ENCODE results near the gene KRTAP4-8.
"Not testable (repeated sequence)": the region's sequence is repeated elsewhere in the genome, so short reads cannot be mapped to it uniquely, and the experiment has no call there.

KRTAP4-8 gene

DNA sequence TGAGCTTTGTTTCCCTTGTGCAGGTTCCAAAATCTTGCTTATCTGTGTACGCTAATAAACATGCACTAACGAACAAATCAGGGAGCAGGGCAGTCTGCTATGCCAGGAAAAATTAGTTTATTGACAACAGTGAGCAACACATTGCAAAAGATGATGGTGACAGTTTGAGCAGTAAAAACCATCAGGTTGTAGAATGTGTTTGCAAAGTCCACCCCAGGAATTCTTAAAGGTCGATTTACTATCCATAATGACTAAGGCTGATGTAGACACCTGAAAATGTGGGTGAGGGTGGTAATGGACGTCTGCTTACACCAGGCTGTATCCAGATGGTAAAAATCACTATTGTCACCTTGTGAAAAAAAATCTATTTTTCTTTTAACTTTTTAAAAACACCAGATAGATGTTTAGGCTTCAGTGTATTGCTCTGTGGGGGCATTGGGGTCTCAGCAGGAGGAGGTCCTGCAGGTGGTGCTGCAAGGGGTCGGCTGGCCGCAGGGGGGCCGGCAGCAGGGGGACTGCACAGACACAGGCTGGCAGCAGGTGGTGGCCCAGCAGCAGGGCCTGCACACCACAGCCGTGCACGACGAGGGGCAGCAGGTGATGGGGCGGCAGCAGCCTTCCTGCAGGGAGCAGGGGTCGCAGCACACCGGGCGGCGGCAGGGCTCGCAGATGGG, 32.8 kb downstream of the KRTAP4-8 start:
- DNase-seq (ENCODE audit: low read depth), result not testable (repeated sequence)

DNA sequence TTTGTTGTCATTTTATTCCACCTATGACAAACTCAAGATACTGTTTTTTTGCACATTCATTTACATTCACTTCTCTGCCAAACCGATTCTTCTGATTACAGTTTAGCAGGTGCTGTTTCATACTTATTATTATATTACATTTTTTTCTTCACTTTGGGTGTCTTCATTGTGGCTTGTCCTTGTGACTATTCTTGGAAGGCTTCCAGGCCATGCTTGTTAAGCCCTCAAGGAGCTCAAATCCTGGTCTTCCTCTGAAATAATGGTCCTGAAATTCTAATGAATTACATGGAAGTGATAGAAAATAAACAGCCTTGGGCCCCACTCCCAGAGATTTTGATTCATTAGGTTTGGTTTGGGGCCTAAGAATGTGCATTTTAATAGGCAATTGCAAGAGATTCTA, 33.6 kb downstream of the KRTAP4-8 start:
- DNase-seq (ENCODE audit: low read depth), result no peak

DNA sequence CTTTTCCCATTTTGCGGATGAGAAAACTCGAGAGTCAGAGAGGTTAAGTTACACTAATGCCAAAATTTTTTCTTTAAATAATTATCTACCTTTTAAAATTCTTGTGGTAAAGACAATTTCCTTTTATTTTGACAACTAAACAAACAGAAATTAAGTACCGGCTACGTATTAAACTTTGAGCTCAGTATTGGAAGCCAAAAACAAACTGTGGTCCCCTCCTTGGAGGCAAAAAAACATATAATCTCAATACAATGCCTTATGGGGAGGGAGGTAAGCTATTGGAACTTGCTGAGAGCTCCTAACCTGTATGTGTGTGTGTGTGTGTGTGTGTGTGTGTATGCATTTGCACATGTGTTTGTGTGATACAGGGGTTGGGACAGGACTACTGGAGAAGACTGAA, 34.5 kb downstream of the KRTAP4-8 start:
- DNase-seq (ENCODE audit: low read depth), result no peak

DNA sequence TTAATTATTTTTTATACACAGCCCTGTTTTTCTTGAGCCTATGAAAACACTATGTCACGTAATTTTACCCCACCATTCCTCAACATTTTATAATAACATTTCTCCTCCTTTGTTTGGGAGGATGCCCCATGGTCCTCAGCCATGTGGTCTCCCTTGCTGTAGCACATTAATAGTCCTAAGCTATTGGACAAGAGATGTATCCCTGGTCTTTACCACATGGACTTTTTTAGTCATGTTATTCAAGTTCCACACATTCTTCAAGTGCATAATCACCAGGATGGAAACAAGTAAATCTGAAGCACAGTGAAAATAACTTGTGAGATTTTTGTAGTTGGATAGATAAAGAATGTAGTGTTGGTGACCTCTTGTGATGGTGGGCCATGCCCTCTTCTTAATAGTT, 36.0 kb downstream of the KRTAP4-8 start:
- no peak for DNase-seq (ENCODE audit: low read depth)

DNA sequence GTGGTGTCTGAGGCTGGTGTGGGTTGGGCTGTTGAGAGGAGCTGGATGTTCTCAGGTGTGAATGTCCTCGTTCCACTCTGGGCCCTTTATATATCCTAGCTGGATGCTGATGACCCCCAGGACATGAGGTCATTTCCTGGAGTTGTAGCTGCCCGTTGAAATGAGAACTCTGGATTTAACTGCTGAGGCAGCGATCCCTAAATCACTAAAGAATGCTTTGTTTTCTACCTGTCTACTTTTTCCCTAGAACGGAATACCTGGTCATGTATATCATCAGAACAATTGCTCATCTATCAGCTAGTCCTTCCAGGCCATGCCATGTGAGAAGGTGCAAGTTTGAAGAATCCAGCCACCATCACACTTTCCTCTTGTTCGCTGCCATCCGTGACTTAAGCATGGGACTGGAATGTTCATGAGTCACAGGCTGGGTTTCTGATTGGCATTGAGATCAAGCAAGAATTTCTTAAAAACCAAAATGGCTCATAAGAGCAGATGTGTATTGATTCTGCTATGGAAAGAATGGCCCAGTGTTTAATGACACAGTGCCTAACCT, 37.8 kb downstream of the KRTAP4-8 start, which contains the start of gene KRTAP2-3:
KRTAP2-3 (minus strand) TSS at position 63 of the 553 bp plus-strand sequence. CDS start 64 bp downstream, outside the sequence.
- DNase-seq (ENCODE audit: low read depth), result peak; percentile 88

DNA sequence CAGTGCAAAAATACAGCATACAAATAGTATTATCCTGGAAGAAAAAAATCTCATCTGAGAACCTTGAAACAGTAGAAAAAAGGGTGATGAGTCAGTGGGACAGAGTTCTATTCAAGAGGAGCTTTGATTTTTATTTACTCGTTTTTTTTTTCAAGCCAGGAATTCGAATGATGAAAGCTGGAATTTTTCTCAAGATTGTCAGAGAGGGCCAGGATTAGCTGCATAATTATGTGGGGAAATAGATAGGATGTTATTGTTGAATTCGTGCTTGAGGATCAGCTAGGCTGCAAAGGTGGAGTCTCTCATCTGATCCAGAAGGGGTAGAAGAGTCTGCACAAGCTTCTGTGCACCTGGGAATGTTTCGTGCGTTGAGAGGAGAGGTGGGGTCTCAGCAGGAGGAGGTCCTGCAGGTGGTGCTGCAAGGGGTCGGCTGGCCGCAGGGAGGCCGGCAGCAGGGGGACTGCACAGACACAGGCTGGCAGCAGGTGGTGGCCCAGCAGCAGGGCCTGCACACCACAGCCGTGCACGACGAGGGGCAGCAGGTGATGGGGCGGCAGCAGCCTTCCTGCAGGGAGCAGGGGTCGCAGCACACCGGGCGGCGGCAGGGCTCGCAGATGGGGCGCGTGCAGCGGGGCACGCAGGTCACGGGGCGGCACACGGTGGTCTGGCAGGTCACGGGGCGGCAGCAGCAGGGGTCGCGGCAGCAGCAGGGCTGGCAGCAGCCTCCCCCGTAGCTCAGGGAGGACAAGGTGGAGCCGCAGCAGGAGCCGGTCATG, 38.5 kb downstream of the KRTAP4-8 start:
- DNase-seq (ENCODE audit: low read depth), result not testable (repeated sequence)

DNA sequence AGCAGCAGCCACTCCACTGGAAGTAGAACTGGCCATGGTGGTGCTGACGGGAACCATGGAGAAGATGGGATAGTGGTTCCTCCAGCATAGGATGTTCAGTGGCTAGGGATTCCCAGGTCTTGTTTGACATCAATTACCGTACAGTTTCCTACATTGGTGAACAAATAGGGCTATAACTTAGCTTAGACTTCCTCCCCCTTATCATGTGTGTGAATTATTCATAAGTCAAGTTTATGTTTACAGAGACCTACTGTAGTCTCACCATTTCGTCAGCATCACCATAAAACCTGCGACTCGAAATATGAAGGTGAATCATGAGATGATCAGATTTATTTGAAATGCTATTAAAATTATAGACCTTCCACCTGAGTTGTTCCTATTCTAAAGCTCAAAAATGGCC, 39.2 kb downstream of the KRTAP4-8 start:
- DNase-seq (ENCODE audit: low read depth), result no peak

DNA sequence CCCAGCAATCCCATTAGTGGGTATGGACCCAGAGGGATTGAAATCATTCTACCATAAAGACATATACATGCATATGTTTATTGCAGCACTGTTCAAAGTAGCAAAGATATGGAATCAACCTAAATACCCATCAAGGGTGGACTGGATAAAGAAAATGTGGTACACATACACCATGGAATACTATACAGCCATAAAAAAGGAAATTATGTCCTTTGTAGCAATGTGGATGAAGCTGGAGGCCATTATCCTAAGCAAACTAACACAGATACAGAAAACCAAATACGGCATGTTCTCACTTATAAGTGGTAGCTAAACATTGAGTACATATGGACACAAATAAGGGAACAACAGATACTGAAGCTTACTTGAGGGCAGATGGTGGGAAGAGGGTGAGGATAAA, 40.4 kb downstream of the KRTAP4-8 start:
- no peak for DNase-seq (ENCODE audit: low read depth)

DNA sequence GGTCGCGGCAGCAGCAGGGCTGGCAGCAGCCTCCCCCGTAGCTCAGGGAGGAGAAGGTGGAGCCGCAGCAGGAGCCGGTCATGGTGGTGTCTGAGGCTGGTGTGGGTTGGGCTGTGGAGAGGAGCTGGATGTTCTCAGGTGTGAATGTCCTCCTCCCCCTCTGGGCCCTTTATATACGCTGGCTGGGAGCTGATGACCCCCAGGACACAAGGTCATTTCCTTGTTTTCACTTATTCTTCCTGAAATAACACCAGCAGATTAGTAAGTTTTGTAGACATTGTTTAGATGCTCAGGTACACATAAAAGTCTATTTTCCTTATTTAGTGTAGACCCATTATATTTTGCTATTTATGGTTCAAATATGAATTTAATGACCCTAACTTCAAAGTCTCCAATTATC, 42.8 kb downstream of the KRTAP4-8 start, which contains the start of gene KRTAP2-2:
KRTAP2-2 (minus strand) TSS at position 101 of the 400 bp plus-strand sequence; CDS start at position 82, 19 bp downstream.
- not testable (repeated sequence) for DNase-seq (ENCODE audit: low read depth)

DNA sequence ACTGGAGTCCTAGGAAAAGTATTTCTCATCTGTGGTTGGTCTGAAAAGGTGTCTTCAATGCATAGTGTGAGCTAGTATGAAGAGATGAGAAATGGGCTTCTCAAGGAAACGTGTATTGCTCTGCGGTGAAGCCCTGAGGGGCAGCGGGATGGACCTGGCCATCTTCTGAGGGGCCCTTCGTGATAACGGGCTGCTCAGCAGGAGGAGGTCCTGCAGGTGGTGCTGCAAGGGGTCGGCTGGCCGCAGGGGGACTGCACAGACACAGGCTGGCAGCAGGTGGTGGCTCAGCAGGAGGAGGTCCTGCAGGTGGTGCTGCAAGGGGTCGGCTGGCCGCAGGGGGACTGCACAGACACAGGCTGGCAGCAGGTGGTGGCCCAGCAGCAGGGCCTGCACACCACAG, 43.4 kb downstream of the KRTAP4-8 start:
- not testable (repeated sequence) for DNase-seq (ENCODE audit: low read depth)

DNA sequence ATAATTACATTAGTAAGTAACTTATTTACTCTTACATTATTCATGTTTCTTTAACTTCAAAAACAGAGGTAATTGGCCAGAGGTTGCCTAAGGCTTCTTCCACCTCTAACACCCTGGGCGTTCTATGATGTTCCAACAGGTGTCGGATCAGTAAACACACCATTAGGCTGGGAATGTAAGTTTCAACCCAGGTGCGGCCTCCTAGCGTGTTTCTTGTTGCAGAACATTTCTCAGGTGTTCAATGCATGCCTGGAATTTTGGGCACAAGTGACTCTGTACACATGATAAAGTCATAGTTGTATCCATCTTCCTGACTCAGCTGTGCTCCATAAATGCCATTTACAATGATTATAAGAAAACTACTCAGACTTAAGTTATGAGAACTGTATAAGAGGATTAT, 43.9 kb downstream of the KRTAP4-8 start:
- DNase-seq (ENCODE audit: low read depth), result no peak

DNA sequence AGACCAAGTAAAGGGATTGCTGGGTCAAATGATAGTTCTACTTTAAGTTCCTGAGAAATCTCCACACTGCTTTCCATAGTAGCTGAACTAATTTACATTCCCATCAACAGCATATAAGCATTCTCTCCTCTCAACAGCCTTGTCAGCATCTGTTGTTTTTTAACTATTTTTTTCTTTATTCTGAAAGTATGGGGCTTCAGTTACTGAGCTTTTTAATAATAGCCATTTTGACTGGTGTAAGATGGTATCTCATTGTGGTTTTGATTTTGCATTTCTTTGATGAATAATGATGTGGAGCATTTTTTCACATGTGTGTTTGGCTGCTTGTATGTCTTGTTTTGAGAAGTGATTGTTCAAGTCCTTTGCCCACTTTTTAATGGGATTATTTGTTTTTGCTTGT, 45.4 kb downstream of the KRTAP4-8 start:
- no peak for DNase-seq (ENCODE audit: low read depth)

DNA sequence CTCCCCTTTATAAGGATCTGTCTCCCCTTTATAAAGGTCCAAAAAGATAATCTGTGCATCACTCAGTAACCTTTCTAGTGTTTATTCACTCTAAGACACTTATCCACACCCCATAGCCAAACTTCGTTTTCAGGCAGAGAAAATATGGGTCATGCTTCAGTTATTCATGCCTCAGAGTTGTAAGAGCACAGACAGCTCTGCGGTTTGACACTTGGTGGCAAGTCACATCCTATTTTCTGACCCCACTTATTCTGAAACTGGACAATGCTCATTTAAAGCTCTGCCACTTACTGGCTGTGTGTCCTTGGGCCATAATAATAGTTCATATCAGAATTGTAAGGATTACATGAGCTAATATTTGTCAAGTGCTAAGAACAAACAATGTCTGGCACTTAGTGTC, 48.8 kb downstream of the KRTAP4-8 start:
- no peak for DNase-seq (ENCODE audit: low read depth)

DNA sequence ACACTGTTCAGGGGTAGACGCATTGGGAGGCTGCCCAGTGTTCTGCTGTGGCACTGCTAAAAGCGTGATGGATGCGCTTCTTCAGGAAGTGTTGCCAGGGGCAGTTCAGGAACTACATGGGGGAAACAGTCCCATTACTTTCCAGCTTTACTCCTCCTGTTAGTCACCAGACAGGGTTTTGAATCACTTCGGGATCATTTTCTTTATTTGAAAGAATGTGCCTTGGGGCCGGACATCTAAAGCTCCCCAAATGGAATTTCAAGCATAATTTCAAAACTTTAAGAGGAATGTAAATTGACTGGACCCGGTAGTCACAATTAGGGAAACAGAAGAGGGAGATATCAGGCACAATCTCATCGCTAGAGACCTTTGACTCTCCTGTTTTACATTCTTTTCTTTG, 49.5 kb downstream of the KRTAP4-8 start:
- no peak for DNase-seq (ENCODE audit: low read depth)

All from HS-27A (cell line).